Osteocyte (in vitro differentiated cells): Measurements from ENCODE around the gene CLNK. TPM values are rescaled to one million over a fixed set of nuclear protein-coding genes. Genes with fewer than 3 reads are reported as not detected.
A peak's percentile ranks its signal among the peaks of the same experiment; 100 is the strongest.

Experiments
- DNase-seq: peaks from one replicate; pipeline ENCODE4 v3.0.0; 2021; ENCODE audit warnings: mixed read lengths; ENCODE audit not compliant: unreplicated experiment; ENCODE audit errors: extremely low spot score
- H3K27ac Mint-ChIP-seq: one replicate; pipeline ENCODE4 v1.8.0; 2021; ENCODE audit warnings: mild to moderate bottlenecking, mixed read lengths; ENCODE audit not compliant: unreplicated experiment
- H3K27me3 Mint-ChIP-seq: one replicate; pipeline ENCODE4 v1.8.0; 2021; ENCODE audit warnings: mixed read lengths; ENCODE audit not compliant: unreplicated experiment
- H3K36me3 Mint-ChIP-seq: one replicate; pipeline ENCODE4 v1.8.0; 2021; ENCODE audit warnings: mixed read lengths; ENCODE audit not compliant: unreplicated experiment
- H3K4me1 Mint-ChIP-seq: one replicate; pipeline ENCODE4 v1.8.0; 2021; ENCODE audit warnings: mixed read lengths; ENCODE audit not compliant: unreplicated experiment
- H3K4me3 Mint-ChIP-seq: one replicate; pipeline ENCODE4 v1.8.0; 2021; ENCODE audit warnings: mild to moderate bottlenecking, moderate library complexity, mixed read lengths; ENCODE audit not compliant: unreplicated experiment
- H3K9me3 Mint-ChIP-seq: one replicate; pipeline ENCODE4 v1.8.0; 2021; ENCODE audit warnings: mixed read lengths; ENCODE audit not compliant: unreplicated experiment
- CTCF ChIP-seq: fragments of 200-600 bp; sonication (generic); IDR thresholded peaks from 2 replicates; pipeline ENCODE4 v1.5.0; 2021; ENCODE audit warnings: antibody characterized with exemption, mild to moderate bottlenecking, moderate library complexity
- total RNA-seq: library from RNA; stranded (reverse); gene quantifications from 2 replicates; pipeline ENCODE4 v1.2.1, GENCODE V29; 2021

The CLNK gene
- total RNA-seq, 1 donor from 2014 or later, result not detected

- peaks cover 6% of the 10 kb centered on the region for H3K9me3 Mint-ChIP-seq
- H3K4me3 Mint-ChIP-seq, result no peak overlapping the region
- no peaks in the 10 kb centered on the region for H3K36me3 Mint-ChIP-seq
- TF ChIP-seq CTCF, result no peak
- peaks cover 8% of the 10 kb centered on the region for H3K4me1 Mint-ChIP-seq
- H3K27ac Mint-ChIP-seq, result no peak overlapping the region
- DNase-seq, result no peak
- H3K27me3 Mint-ChIP-seq, result peaks cover 25% of the 10 kb centered on the region
Observed at GRCh38 chr4:10715696-10716095, 31.1 kb upstream of the CLNK start.

GRCh38 chr4:10715135-10715534, 30.6 kb upstream of the CLNK start:
- Mint-ChIP-seq H3K27me3 (peaks cover 21% of the 10 kb centered on the region), H3K9me3 (peaks cover 6% of the 10 kb centered on the region), H3K4me3 (no peak overlapping the region), H3K36me3 (no peaks in the 10 kb centered on the region), H3K4me1 (peaks cover 8% of the 10 kb centered on the region), H3K27ac (no peak overlapping the region)
- TF ChIP-seq CTCF, result no peak
- DNase-seq, result no peak

- Mint-ChIP-seq H3K36me3 (no peaks in the 10 kb centered on the region), H3K27me3 (peaks cover 6% of the 10 kb centered on the region), H3K4me3 (no peak overlapping the region), H3K4me1 (peaks cover 8% of the 10 kb centered on the region), H3K27ac (no peak overlapping the region), H3K9me3 (peaks cover 6% of the 10 kb centered on the region)
- TF ChIP-seq CTCF, result no peak
- no peak for DNase-seq
Observed at GRCh38 chr4:10713591-10713990, 29.0 kb upstream of the CLNK start.

- Mint-ChIP-seq H3K27ac (no peak overlapping the region), H3K9me3 (no peaks in the 10 kb centered on the region)
- DNase-seq, result no peak
Observed at GRCh38 chr4:10706236-10706635, 21.7 kb upstream of the CLNK start.

GRCh38 chr4:10704430-10704810, 19.9 kb upstream of the CLNK start:
- peak overlapping the region; percentile 64 for H3K27ac Mint-ChIP-seq
- H3K27me3 Mint-ChIP-seq, result no peaks in the 10 kb centered on the region
- TF ChIP-seq CTCF, result no peak
- H3K4me3 Mint-ChIP-seq, result no peak overlapping the region
- no peaks in the 10 kb centered on the region for H3K36me3 Mint-ChIP-seq
- H3K4me1 Mint-ChIP-seq, result peaks cover 24% of the 10 kb centered on the region
- no peak for DNase-seq
- no peaks in the 10 kb centered on the region for H3K9me3 Mint-ChIP-seq

More at GRCh38 chr4:10706236-10706635, 21.7 kb upstream of the CLNK start:
- peaks cover 24% of the 10 kb centered on the region for H3K4me1 Mint-ChIP-seq
- TF ChIP-seq CTCF, result no peak
- H3K36me3 Mint-ChIP-seq, result no peaks in the 10 kb centered on the region
- H3K27me3 Mint-ChIP-seq, result no peaks in the 10 kb centered on the region
- H3K4me3 Mint-ChIP-seq, result no peak overlapping the region
